Hepatocyte (in vitro differentiated cells): ENCODE data around the gene PARN. TPM values are rescaled to one million over a fixed set of nuclear protein-coding genes. Genes with fewer than 3 reads are reported as not detected.
A peak's percentile ranks its signal among the peaks of the same experiment; 100 is the strongest.

Experiments
- DNase-seq: peaks from one replicate; pipeline ENCODE4 v3.0.0-alpha.2; 2016; ENCODE audit warnings: low spot score
- H2AFZ ChIP-seq: fragments of 200-600 bp; sonication (generic); 2 replicates; pipeline ENCODE4 v1.6.0; 2016; ENCODE audit warnings: antibody characterized with exemption, mild to moderate bottlenecking
- H3K27ac ChIP-seq: fragments of 200-600 bp; sonication (generic); 2 replicates; pipeline ENCODE4 v1.5.1; 2016; ENCODE audit warnings: mild to moderate bottlenecking
- H3K27me3 ChIP-seq: fragments of 200-600 bp; sonication (generic); 2 replicates; pipeline ENCODE4 v1.6.1; 2016
- H3K36me3 ChIP-seq: fragments of 200-600 bp; sonication (generic); replicated peaks from 2 replicates; pipeline ENCODE4 v1.5.1; 2016; ENCODE audit warnings: low read depth; ENCODE audit not compliant: insufficient read depth
- H3K4me1 ChIP-seq: fragments of 200-600 bp; sonication (generic); 2 replicates; pipeline ENCODE4 v1.5.1; 2016; ENCODE audit warnings: mild to moderate bottlenecking, moderate library complexity; ENCODE audit not compliant: insufficient read depth
- H3K4me2 ChIP-seq: fragments of 200-600 bp; sonication (generic); 2 replicates; pipeline ENCODE4 v1.6.0; 2016
- H3K4me3 ChIP-seq: fragments of 200-600 bp; sonication (generic); 2 replicates; pipeline ENCODE4 v1.5.1; 2016; ENCODE audit warnings: mild to moderate bottlenecking
- H3K79me2 ChIP-seq: fragments of 200-600 bp; sonication (generic); 2 replicates; pipeline ENCODE4 v1.6.0; 2017; ENCODE audit warnings: mild to moderate bottlenecking
- H3K9me2 ChIP-seq: fragments of 200-600 bp; sonication (generic); replicated peaks from 2 replicates; pipeline ENCODE4 v1.6.0; 2017; ENCODE audit warnings: mild to moderate bottlenecking; ENCODE audit not compliant: insufficient read depth
- H3K9me3 ChIP-seq: fragments of 200-600 bp; sonication (generic); 2 replicates; pipeline ENCODE4 v1.5.1; 2016; ENCODE audit warnings: low read depth, mild to moderate bottlenecking
- H4K20me1 ChIP-seq: fragments of 200-600 bp; sonication (generic); 2 replicates; pipeline ENCODE4 v1.6.0; 2016; ENCODE audit warnings: mild to moderate bottlenecking; ENCODE audit not compliant: insufficient read depth, poor library complexity, severe bottlenecking
- EZH2 ChIP-seq: fragments of 200-600 bp; sonication (generic); IDR thresholded peaks from 2 replicates; pipeline ENCODE4 v1.6.1; 2016; ENCODE audit warnings: antibody characterized with exemption, mild to moderate bottlenecking, borderline replicate concordance
- EZH2phosphoT487 ChIP-seq: fragments of 200-600 bp; sonication (generic); IDR thresholded peaks from one replicate; pipeline ENCODE4 v1.6.1; 2018; ENCODE audit warnings: antibody characterized with exemption, mild to moderate bottlenecking, low read depth, moderate library complexity; ENCODE audit not compliant: unreplicated experiment, severe bottlenecking
- WGBS: methylation state at CpG from one replicate; pipeline ENCODE4 v1.1.6; 2016; ENCODE audit warnings: low lambda C conversion rate; ENCODE audit errors: missing lambda C conversion rate; 5-methylcytosine and 5-hydroxymethylcytosine counted together
- polyA plus RNA-seq: library from polyadenylated mRNA; unstranded; fragments of >200 nt; fragmentation: Nextera tagmentation; extraction: Ambion mirVana; gene quantifications from 2 replicates; pipeline ENCODE4 v1.2.1, GENCODE V29; 2016
- total RNA-seq: library from RNA; depleted of rRNA; stranded (reverse); fragments of >200 nt; gene quantifications from 2 replicates; pipeline ENCODE4 v1.2.3, GENCODE V29; 2014
- TF ChIP-seq, protein P1 (sequence below): fragments of 200-600 bp; sonication (generic); IDR thresholded peaks from 2 replicates; pipeline ENCODE4 v1.5.1; 2016; ENCODE audit warnings: antibody characterized with exemption, mild to moderate bottlenecking; ENCODE audit not compliant: poor library complexity

PARN gene
- total and polyA plus RNA-seq, 2 experiments from 2014 or later: 23.7 to 35.6 TPM

GRCh38 chr16:14530046-14530445 lies 100.0 kb downstream of the PARN start:
- WGBS: 78% methylated on average over 2 of the region's 2 CpGs
- Histone ChIP-seq H3K4me3 (no peak overlapping the region), H3K27me3 (no peaks in the 10 kb centered on the region), H3K27ac (no peak overlapping the region), H3K9me3 (no peaks in the 10 kb centered on the region), H3K4me1 (peaks cover 4% of the 10 kb centered on the region), H3K9me2 (no peaks in the 10 kb centered on the region), H3K79me2 (no peaks in the 10 kb centered on the region), H3K4me2 (no peak overlapping the region), H2AFZ (no peak overlapping the region), H3K36me3 (no peaks in the 10 kb centered on the region), H4K20me1 (no peaks in the 10 kb centered on the region)
- TF ChIP-seq, protein P1, sequence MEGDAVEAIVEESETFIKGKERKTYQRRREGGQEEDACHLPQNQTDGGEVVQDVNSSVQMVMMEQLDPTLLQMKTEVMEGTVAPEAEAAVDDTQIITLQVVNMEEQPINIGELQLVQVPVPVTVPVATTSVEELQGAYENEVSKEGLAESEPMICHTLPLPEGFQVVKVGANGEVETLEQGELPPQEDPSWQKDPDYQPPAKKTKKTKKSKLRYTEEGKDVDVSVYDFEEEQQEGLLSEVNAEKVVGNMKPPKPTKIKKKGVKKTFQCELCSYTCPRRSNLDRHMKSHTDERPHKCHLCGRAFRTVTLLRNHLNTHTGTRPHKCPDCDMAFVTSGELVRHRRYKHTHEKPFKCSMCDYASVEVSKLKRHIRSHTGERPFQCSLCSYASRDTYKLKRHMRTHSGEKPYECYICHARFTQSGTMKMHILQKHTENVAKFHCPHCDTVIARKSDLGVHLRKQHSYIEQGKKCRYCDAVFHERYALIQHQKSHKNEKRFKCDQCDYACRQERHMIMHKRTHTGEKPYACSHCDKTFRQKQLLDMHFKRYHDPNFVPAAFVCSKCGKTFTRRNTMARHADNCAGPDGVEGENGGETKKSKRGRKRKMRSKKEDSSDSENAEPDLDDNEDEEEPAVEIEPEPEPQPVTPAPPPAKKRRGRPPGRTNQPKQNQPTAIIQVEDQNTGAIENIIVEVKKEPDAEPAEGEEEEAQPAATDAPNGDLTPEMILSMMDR: no peak
- TF ChIP-seq EZH2: no peak
- TF ChIP-seq EZH2phosphoT487: no peak
- DNase-seq: no peak

DNA sequence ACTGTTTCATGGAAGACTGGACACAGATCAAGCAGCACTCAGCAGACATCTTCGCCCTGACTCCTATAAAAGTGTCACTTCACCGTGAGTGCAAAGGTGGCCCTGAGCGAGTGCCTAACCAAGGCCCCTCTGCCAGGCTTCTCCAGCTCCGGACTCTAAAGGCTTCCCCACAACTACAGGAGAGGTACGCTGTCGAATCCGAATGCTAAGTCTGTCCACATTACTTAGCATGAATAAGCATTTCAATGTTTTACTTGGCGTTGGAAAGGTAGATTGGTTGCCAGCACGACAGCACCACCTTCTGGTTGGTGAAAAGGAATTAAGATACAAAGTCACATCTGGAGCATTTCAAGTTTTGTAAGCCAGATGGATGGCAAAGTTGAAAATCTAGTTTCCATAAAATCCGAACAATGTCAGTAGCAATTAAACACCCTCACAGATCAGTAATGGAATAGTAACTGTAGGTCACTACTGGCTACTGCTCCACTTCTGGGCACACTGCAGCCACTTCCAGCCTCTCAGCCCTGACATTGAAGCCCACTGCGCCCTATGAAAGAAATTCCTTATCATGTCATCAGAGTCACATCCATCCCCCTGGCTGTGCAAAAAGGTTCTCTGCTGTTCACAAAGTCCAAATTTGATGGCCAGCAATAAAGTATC lies 100.9 kb downstream of the PARN start:
- no peak for TF ChIP-seq EZH2
- TF ChIP-seq, protein P1: peak; percentile 86
- Histone ChIP-seq H3K4me1 (peaks cover 4% of the 10 kb centered on the region), H3K9me3 (no peaks in the 10 kb centered on the region), H3K4me2 (peak overlapping the region; percentile 73), H3K36me3 (no peaks in the 10 kb centered on the region), H3K9me2 (no peaks in the 10 kb centered on the region), H3K4me3 (no peak overlapping the region), H3K27ac (no peak overlapping the region), H3K27me3 (no peaks in the 10 kb centered on the region), H2AFZ (no peak overlapping the region), H4K20me1 (no peaks in the 10 kb centered on the region), H3K79me2 (no peaks in the 10 kb centered on the region)
- DNase-seq: peak; percentile 86
- WGBS: 19% methylated on average over 11 of the region's 11 CpGs

- H3K9me2 ChIP-seq: no peaks in the 10 kb centered on the region
- no peak overlapping the region for H2AFZ ChIP-seq
- no peak for DNase-seq
- no peaks in the 10 kb centered on the region for H3K9me3 ChIP-seq
- no peak overlapping the region for H3K4me3 ChIP-seq
- H3K79me2 ChIP-seq: no peaks in the 10 kb centered on the region
- no peak overlapping the region for H3K27ac ChIP-seq
- peak overlapping the region; percentile 73 for H3K4me2 ChIP-seq
- WGBS: 89% methylated on average over 4 of the region's 4 CpGs
- TF ChIP-seq, protein P1: no peak
- TF ChIP-seq EZH2 (no peak), EZH2phosphoT487 (no peak)
- H3K27me3 ChIP-seq: no peaks in the 10 kb centered on the region
- no peaks in the 10 kb centered on the region for H4K20me1 ChIP-seq
- H3K36me3 ChIP-seq: no peaks in the 10 kb centered on the region
- peaks cover 4% of the 10 kb centered on the region for H3K4me1 ChIP-seq
Observed at GRCh38 chr16:14528306-14528705, 101.8 kb downstream of the PARN start.
